ENCODE data around the gene CGN.

DNA sequence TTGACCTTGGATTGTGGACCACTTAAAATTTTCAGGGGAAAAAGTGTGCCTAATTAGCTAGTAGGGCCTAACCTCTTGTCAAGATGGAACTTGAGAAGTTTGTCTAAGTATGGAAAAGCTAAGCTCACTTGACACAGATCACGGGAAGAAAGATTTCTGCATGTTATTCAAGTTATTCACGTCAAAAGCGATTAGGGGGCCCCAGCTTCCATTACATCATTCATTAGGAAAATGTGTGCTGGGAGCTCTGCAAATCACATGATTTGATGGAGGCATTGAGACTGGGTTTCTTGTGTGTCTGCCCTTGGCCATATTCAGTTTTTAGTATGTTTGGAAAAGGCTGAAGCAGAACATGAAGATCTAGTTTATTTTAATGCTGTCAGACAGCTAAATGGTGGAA, 36.4 kb upstream of the CGN start:
- no peak for TF ChIP-seq POLR2A (IDR thresholded peaks at IDR 0.05)
- TF ChIP-seq, protein P1, sequence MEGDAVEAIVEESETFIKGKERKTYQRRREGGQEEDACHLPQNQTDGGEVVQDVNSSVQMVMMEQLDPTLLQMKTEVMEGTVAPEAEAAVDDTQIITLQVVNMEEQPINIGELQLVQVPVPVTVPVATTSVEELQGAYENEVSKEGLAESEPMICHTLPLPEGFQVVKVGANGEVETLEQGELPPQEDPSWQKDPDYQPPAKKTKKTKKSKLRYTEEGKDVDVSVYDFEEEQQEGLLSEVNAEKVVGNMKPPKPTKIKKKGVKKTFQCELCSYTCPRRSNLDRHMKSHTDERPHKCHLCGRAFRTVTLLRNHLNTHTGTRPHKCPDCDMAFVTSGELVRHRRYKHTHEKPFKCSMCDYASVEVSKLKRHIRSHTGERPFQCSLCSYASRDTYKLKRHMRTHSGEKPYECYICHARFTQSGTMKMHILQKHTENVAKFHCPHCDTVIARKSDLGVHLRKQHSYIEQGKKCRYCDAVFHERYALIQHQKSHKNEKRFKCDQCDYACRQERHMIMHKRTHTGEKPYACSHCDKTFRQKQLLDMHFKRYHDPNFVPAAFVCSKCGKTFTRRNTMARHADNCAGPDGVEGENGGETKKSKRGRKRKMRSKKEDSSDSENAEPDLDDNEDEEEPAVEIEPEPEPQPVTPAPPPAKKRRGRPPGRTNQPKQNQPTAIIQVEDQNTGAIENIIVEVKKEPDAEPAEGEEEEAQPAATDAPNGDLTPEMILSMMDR (IDR thresholded peaks at IDR 0.05) = no peak

Measured in heart left ventricle (tissue), 13 donors.